HL-60 (cell line): ENCODE data around the gene PRDM8.

Source experiments
- DNase-seq, 2 experiments: peaks; one replicate each; pipeline ENCODE4 v3.0.0-alpha.2; 2010 to 2020; ENCODE audit warnings: low read depth in 1 of 2, low spot score in 1 of 2
- H3K27ac ChIP-seq: fragments of 250-450 bp; sonication (Bioruptor Pico); replicated peaks from 2 replicates; pipeline ENCODE4 v1.5.1; 2020; ENCODE audit warnings: mild to moderate bottlenecking, moderate library complexity
- H3K27me3 ChIP-seq: fragments of 250-450 bp; sonication (Bioruptor Pico); 2 replicates; pipeline ENCODE4 v1.5.1; 2021; ENCODE audit warnings: mild to moderate bottlenecking, moderate library complexity; ENCODE audit not compliant: insufficient read depth, poor library complexity, severe bottlenecking
- H3K4me3 ChIP-seq: replicated peaks from 2 replicates; pipeline ENCODE4 v1.5.1; 2011; ENCODE audit warnings: mild to moderate bottlenecking, control low read depth, low read length; ENCODE audit not compliant: insufficient read depth
- GABPA ChIP-seq: IDR thresholded peaks from 2 replicates; pipeline ENCODE4 v1.6.1; 2012; ENCODE audit warnings: low read depth
- POLR2AphosphoS5 ChIP-seq: IDR thresholded peaks from 2 replicates; pipeline ENCODE4 v1.6.1; 2012; ENCODE audit warnings: low read depth
- REST ChIP-seq: IDR thresholded peaks from 2 replicates; pipeline ENCODE4 v1.6.1; 2012; ENCODE audit warnings: low read depth; ENCODE audit not compliant: insufficient replicate concordance
- SPI1 ChIP-seq: IDR thresholded peaks from 2 replicates; pipeline ENCODE4 v1.6.1; 2012; ENCODE audit warnings: low read depth, mild to moderate bottlenecking, borderline replicate concordance
- long read RNA-seq: library from polyadenylated mRNA; unstranded; transcript quantifications from one replicate; pipeline ENCODE4 v2.0.0, GENCODE V29; 2020
- TF ChIP-seq, protein P1 (sequence below): IDR thresholded peaks from one replicate; pipeline ENCODE4 v1.5.1; 2011; ENCODE audit warnings: low read length, control low read depth, inconsistent platforms; ENCODE audit not compliant: insufficient read depth

The PRDM8 gene
- long read RNA-seq = 0 reads

- no peak for DNase-seq
- no peak within 1 kb of the TSS for H3K27ac ChIP-seq
- peak within 1 kb of the TSS; percentile 36 for H3K4me3 ChIP-seq
- TF ChIP-seq GABPA = no peak
- TF ChIP-seq, protein P1, sequence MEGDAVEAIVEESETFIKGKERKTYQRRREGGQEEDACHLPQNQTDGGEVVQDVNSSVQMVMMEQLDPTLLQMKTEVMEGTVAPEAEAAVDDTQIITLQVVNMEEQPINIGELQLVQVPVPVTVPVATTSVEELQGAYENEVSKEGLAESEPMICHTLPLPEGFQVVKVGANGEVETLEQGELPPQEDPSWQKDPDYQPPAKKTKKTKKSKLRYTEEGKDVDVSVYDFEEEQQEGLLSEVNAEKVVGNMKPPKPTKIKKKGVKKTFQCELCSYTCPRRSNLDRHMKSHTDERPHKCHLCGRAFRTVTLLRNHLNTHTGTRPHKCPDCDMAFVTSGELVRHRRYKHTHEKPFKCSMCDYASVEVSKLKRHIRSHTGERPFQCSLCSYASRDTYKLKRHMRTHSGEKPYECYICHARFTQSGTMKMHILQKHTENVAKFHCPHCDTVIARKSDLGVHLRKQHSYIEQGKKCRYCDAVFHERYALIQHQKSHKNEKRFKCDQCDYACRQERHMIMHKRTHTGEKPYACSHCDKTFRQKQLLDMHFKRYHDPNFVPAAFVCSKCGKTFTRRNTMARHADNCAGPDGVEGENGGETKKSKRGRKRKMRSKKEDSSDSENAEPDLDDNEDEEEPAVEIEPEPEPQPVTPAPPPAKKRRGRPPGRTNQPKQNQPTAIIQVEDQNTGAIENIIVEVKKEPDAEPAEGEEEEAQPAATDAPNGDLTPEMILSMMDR = no peak
- TF ChIP-seq POLR2AphosphoS5 = no peak
- TF ChIP-seq SPI1 = no peak
- TF ChIP-seq REST = no peak
- H3K27me3 ChIP-seq = peaks cover 25% of the 10 kb centered on the region
Measured at GRCh38 chr4:80196922-80197573, at the start of gene PRDM8. Gene PRDM8 (plus strand): TSS chr4:80197503. CDS start chr4:80200081, 2,578 bp downstream.

DNA sequence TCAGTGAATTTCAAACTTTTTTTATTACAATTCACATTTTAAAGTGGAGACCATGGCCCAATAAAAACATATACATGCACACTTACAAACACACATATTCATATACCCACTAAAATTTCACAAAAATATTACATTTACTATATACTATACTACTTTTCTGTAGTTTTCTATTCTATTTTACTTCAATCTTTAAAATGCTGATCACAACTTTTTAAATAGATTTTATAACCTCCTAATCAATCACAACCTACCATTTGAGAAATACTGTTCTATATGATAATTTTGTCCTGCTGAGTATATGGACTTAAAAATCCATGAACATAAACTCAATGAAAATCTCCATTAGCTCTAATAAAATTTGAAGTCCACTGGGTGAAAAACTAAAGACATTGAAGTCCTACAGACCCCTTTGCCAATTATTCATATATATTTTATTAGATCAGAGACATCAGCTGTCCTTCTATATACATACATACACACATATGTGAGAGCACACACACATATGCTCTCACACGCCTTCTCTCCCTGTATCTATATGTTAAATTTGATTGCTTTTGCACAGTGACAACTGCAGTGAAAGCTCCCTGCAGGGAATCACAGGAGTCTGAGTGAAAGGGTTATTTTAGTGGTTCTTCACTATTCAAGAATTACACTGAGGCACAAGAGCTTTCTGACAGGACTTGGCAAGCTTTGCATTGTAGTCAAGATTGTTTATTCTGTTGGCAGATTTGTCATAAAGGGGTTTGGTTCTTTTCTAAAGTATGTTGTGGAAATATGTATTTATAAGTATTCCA, 46.7 kb upstream of the PRDM8 start:
- Histone ChIP-seq H3K27ac (no peak overlapping the region), H3K4me3 (no peak overlapping the region), H3K27me3 (no peaks in the 10 kb centered on the region)
- TF ChIP-seq SPI1 = no peak
- TF ChIP-seq, protein P1 = no peak
- TF ChIP-seq POLR2AphosphoS5 = no peak
- no peak for TF ChIP-seq REST
- no peak for TF ChIP-seq GABPA
- no peak for DNase-seq

GRCh38 chr4:80151981-80152380, 45.3 kb upstream of the PRDM8 start:
- Histone ChIP-seq H3K27ac (no peak overlapping the region), H3K27me3 (no peaks in the 10 kb centered on the region), H3K4me3 (no peak overlapping the region)
- TF ChIP-seq REST (no peak), POLR2AphosphoS5 (no peak), GABPA (no peak), SPI1 (no peak)
- TF ChIP-seq, protein P1 = no peak
- DNase-seq = no peak
